ENCODE results near the gene CPLX3. TPM values are rescaled to one million over a fixed set of nuclear protein-coding genes. Genes with fewer than 3 reads are reported as not detected.

Gene CPLX3
- total RNA-seq, 1 experiment from 2014 or later, result 0.21 TPM

GRCh38 chr15:74824976-74825375 is 1.5 kb upstream of the CPLX3 start:
- Mint-ChIP-seq H3K27me3 (ENCODE audit: unreplicated experiment) (peaks cover 73% of the 10 kb centered on the region), H3K4me1 (ENCODE audit: low read depth, unreplicated experiment) (no peaks in the 10 kb centered on the region), H3K4me3 (ENCODE audit: low read depth, unreplicated experiment) (no peak overlapping the region), H3K27ac (ENCODE audit: unreplicated experiment) (no peak overlapping the region), H3K36me3 (ENCODE audit: insufficient read depth, unreplicated experiment) (no peaks in the 10 kb centered on the region), H3K9me3 (ENCODE audit: low read depth, unreplicated experiment) (no peaks in the 10 kb centered on the region)
- CTCF ChIA-PET, result no interaction called here
- intact Hi-C loops (cut with micrococcal nuclease; ENCODE audit: unreplicated experiment), result no loop called here
- no peak for DNase-seq
- BruUV-seq (replicated peaks), result no TSS peak
- TF ChIP-seq CTCF (IDR thresholded peaks at IDR 0.05; ENCODE audit: unreplicated experiment), result no peak

- Mint-ChIP-seq H3K4me3 (ENCODE audit: low read depth, unreplicated experiment) (no peak overlapping the region), H3K4me1 (ENCODE audit: low read depth, unreplicated experiment) (no peaks in the 10 kb centered on the region), H3K27ac (ENCODE audit: unreplicated experiment) (no peak overlapping the region), H3K36me3 (ENCODE audit: insufficient read depth, unreplicated experiment) (no peaks in the 10 kb centered on the region), H3K9me3 (ENCODE audit: low read depth, unreplicated experiment) (no peaks in the 10 kb centered on the region), H3K27me3 (ENCODE audit: unreplicated experiment) (peaks cover 82% of the 10 kb centered on the region)
- intact Hi-C loops (cut with micrococcal nuclease; ENCODE audit: unreplicated experiment), result no loop called here
- no peak for DNase-seq
- no TSS peak for BruUV-seq (replicated peaks)
- no peak for TF ChIP-seq CTCF (IDR thresholded peaks at IDR 0.05; ENCODE audit: unreplicated experiment)
- CTCF ChIA-PET, result interaction anchor here (0.7 to 0.8 kb wide), 2 partner anchors 17 to 26 kb away, joined by 3 read pairs; no protein-coding TSS in a partner anchor
These were observed 561 bp upstream of the CPLX3 start for GRCh38 chr15:74825866-74826265.

- Mint-ChIP-seq H3K36me3 (ENCODE audit: insufficient read depth, unreplicated experiment) (no peaks in the 10 kb centered on the region), H3K9me3 (ENCODE audit: low read depth, unreplicated experiment) (no peaks in the 10 kb centered on the region), H3K27me3 (ENCODE audit: unreplicated experiment) (peaks cover 83% of the 10 kb centered on the region), H3K4me1 (ENCODE audit: low read depth, unreplicated experiment) (no peaks in the 10 kb centered on the region), H3K4me3 (ENCODE audit: low read depth, unreplicated experiment) (no peak overlapping the region), H3K27ac (ENCODE audit: unreplicated experiment) (no peak overlapping the region)
- no peak for DNase-seq
- CTCF ChIA-PET, result no interaction called here
- BruUV-seq (replicated peaks), result no TSS peak
- intact Hi-C loops (cut with micrococcal nuclease; ENCODE audit: unreplicated experiment), result no loop called here
- no peak for TF ChIP-seq CTCF (IDR thresholded peaks at IDR 0.05; ENCODE audit: unreplicated experiment)
These were observed 494 bp downstream of the CPLX3 start for GRCh38 chr15:74826921-74827320.

- intact Hi-C loops (cut with micrococcal nuclease; ENCODE audit: unreplicated experiment), result no loop called here
- Mint-ChIP-seq H3K4me3 (ENCODE audit: low read depth, unreplicated experiment) (no peak overlapping the region), H3K27me3 (ENCODE audit: unreplicated experiment) (peaks cover 81% of the 10 kb centered on the region)
These were observed 1.2 kb downstream of the CPLX3 start for GRCh38 chr15:74827614-74828013.

More at GRCh38 chr15:74827614-74828013, 1.2 kb downstream of the CPLX3 start:
- Mint-ChIP-seq H3K9me3 (ENCODE audit: low read depth, unreplicated experiment) (no peaks in the 10 kb centered on the region), H3K4me1 (ENCODE audit: low read depth, unreplicated experiment) (peaks cover 3% of the 10 kb centered on the region), H3K27ac (ENCODE audit: unreplicated experiment) (no peak overlapping the region), H3K36me3 (ENCODE audit: insufficient read depth, unreplicated experiment) (no peaks in the 10 kb centered on the region)
- no TSS peak for BruUV-seq (replicated peaks)
- no peak for DNase-seq
- CTCF ChIA-PET, result no interaction called here
- no peak for TF ChIP-seq CTCF (IDR thresholded peaks at IDR 0.05; ENCODE audit: unreplicated experiment)

Data from Calu3 (cell line).